AG09319 (cell line): ENCODE results near the gene FSHB.
"Not testable (repeated sequence)": the region's sequence is repeated elsewhere in the genome, so short reads cannot be mapped to it uniquely, and the experiment has no call there.

Experiments used
- DNase-seq: peaks from one replicate; pipeline ENCODE4 v3.0.0-alpha.2; 2010; ENCODE audit warnings: low read depth; ENCODE audit errors: extremely low read depth
- TF ChIP-seq, protein P1 (sequence below): IDR thresholded peaks from 2 replicates; pipeline ENCODE4 v1.5.1; 2011; ENCODE audit warnings: low read depth, mild to moderate bottlenecking, inconsistent platforms, low read length, moderate library complexity

FSHB gene

DNA sequence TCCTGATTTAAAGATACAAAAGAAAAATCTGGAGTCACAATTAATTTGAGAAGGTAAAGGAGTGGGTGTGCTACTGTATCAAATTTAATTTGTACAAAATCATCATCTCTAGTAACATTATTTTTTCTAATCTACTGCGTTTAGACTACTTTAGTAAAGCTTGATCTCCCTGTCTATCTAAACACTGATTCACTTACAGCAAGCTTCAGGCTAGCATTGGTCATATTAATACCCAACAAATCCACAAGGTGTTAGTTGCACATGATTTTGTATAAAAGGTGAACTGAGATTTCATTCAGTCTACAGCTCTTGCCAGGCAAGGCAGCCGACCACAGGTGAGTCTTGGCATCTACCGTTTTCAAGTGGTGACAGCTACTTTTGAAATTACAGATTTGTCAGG is at the start of gene FSHB:
Gene FSHB (plus strand): TSS at position 301 of the 400 bp plus-strand sequence. CDS start 889 bp downstream, outside the sequence.
- TF ChIP-seq, protein P1, sequence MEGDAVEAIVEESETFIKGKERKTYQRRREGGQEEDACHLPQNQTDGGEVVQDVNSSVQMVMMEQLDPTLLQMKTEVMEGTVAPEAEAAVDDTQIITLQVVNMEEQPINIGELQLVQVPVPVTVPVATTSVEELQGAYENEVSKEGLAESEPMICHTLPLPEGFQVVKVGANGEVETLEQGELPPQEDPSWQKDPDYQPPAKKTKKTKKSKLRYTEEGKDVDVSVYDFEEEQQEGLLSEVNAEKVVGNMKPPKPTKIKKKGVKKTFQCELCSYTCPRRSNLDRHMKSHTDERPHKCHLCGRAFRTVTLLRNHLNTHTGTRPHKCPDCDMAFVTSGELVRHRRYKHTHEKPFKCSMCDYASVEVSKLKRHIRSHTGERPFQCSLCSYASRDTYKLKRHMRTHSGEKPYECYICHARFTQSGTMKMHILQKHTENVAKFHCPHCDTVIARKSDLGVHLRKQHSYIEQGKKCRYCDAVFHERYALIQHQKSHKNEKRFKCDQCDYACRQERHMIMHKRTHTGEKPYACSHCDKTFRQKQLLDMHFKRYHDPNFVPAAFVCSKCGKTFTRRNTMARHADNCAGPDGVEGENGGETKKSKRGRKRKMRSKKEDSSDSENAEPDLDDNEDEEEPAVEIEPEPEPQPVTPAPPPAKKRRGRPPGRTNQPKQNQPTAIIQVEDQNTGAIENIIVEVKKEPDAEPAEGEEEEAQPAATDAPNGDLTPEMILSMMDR, result no peak
- DNase-seq, result no peak

DNA sequence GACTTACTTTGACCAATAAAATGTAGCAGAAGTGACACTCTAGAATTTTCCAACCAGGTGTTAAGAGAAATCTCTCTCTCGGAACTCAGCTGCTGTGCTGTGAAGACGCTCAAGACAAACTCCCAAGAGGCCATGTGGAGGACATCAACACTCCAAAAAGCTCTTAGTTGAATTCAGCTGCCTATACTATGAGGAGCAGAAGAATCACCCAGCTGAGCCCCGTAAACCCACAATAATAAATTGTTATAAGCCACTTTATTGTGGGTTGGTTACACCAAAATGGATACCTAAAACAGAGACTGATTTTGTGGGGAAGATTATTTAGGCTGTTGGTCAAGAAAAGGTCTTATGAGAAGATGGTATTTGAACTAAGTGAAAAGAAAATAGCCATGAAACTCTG is 44.1 kb upstream of the FSHB start:
- DNase-seq, result no peak
- TF ChIP-seq, protein P1, result no peak

DNA sequence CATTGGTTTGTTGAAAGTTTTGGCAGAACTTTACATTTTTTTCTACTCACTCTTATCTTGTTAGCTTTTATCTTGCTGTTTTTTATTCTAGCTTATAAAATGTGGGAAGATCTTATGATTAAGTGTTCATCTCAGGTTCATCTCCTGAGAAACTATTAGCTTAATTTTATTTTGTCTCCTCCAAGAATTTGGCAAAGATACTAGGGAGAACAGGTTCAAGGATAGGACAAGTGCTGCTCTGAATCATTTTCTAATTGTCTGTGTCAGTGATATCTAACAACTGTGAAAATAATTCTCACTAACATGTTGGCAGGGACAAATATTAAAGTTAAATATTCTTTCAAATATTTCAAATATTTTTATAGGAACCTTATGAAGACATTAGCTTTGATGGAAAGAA is 38.2 kb upstream of the FSHB start:
- no peak for DNase-seq
- TF ChIP-seq, protein P1, result no peak

DNA sequence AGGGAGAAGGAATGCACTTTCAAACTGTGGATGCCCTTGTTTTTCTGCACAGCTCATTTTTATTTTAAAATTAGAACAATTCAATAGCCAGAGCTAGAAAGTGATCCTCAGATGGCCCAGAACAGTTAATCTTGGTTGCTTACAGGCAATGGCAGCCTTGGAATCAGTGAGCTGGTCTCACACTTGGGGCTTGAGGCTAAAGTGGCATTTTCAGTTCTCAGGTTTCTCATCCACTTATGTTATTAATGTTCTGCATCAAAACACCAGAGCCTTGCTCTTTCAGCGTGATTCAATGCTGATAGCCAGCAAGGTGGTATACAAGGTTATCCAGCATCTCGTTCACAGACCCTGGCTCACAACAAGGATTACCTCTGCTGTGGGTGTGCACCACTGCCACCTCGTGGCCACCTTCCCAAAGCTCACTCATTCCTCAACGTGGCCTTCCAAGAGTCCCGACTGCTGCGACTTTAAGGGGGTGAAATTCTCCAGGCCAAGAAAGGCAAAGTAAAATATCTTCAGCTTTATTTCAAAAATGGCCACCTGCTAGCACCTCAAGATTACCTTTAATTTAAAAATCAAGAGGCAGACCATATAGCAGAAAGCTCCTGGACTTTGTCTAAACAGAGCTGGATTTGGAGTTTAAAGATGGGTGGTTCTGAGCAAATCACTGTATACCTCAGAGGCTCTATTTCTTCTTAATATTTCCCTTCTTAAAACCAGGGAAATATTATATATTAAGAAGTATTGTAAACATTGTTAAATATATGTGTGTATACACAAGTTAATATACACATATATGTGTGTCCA is 34.2 kb upstream of the FSHB start:
- no peak for DNase-seq
- TF ChIP-seq, protein P1, result peak; percentile 58

DNA sequence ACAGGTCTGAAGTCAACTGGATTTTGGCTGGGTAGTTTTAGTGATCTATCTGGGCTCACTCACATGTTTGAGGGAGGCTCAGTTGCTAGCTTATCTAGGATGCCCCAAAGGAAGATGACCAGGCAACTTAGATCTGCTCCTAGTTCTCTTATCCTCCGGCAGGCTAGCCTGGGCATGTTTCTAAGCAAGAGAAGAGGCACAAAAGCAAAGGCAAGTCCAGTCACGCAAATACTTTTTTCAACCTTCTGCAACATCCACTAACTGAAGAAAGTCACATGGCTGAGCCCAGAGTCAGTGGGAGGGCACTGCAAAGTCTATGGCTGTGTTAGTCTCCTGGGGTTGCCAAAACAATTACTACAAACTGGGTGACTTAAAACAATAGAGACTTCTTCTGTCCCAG is 32.9 kb upstream of the FSHB start:
- no peak for DNase-seq
- TF ChIP-seq, protein P1, result no peak

DNA sequence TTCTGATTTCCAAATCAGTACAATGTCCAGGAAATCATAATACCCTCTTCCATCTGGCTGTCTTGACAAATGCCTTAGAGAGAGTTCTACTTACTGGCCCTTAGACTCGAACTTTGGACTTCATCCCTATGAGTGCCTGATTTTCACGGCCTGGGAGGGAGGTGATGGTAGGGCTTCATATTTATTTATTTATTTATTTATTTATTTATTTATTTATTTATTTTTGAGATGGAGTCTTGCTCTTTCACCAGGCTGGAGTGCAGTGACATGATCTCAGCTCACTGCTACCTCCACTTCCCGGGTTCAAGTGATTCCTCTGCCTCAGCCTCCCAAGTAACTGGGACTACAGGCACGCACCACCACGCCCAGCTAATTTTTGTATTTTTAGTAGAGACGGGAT is 27.8 kb upstream of the FSHB start:
- not testable (repeated sequence) for DNase-seq

DNA sequence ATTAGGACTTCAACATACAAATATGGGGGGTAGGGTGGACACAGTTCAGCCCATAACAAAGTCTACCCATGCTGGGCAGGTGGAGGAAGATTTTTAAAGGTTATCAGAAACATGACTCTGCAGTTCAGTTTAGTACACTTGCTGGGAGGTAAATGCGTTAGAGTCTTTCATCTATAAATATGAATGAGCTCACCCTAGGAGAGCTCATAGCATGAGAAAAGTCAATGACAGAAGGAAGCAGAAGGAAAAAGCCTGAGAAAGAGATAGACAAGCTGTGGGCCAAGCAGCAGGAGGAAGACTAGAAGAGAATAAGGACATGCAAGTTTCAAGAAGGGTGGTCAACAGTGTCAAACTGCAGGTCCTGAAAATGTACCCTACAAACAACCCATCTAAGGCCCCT is 27.0 kb upstream of the FSHB start:
- no peak for DNase-seq
- TF ChIP-seq, protein P1, result no peak
